ENCODE measurements around the gene ARG2. TPM values are rescaled to one million over a fixed set of nuclear protein-coding genes. Genes with fewer than 3 reads are reported as not detected.

ARG2 gene
- total and polyA plus RNA-seq, 2 donors (not counting 1 experiment from before 2014, with no cell fraction given): 0.33 to 1.8 TPM

DNA sequence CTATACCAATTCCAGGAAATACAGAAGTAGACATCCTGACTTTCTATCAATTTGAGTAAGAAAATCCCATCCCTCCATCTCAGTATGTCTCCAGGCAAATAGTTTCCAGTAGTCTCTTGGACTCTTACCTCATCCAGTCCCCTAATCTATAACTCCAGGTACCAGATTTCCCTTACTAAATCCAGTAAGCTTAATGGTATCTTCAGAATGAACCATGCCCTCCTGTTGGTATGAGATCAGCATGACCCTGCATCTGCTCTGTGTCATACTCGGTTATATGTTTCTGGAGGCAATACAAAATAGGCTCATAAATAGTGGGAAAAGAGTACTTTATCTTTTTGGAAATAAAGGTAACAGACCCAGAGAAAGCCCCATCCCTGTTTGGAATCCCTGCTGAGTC lies 38.1 kb upstream of the ARG2 start:
- Mint-ChIP-seq H3K4me3 (no peak overlapping the region), H3K9me3 (ENCODE audit: insufficient read depth) (no peaks in the 10 kb centered on the region), H3K27me3 (no peaks in the 10 kb centered on the region), H3K4me1 (peaks cover 6% of the 10 kb centered on the region), H3K27ac (no peak overlapping the region)
- intact Hi-C loops (cut with micrococcal nuclease): no loop called here
- H3K9me3 ChIP-seq (ENCODE audit: control extremely low read depth in 1 of 3, control insufficient read depth in 2 of 3, insufficient read depth in 1 of 3, low read length in 2 of 3): no peaks in the 10 kb centered on the region
- no peaks in the 10 kb centered on the region for H3K79me2 ChIP-seq (ENCODE audit: control insufficient read depth, insufficient read depth, low read length)
- no peak overlapping the region for H3K4me2 ChIP-seq (replicated peaks; ENCODE audit: low read depth, low read length, poor library complexity, severe bottlenecking)
- TF ChIP-seq, protein P1, sequence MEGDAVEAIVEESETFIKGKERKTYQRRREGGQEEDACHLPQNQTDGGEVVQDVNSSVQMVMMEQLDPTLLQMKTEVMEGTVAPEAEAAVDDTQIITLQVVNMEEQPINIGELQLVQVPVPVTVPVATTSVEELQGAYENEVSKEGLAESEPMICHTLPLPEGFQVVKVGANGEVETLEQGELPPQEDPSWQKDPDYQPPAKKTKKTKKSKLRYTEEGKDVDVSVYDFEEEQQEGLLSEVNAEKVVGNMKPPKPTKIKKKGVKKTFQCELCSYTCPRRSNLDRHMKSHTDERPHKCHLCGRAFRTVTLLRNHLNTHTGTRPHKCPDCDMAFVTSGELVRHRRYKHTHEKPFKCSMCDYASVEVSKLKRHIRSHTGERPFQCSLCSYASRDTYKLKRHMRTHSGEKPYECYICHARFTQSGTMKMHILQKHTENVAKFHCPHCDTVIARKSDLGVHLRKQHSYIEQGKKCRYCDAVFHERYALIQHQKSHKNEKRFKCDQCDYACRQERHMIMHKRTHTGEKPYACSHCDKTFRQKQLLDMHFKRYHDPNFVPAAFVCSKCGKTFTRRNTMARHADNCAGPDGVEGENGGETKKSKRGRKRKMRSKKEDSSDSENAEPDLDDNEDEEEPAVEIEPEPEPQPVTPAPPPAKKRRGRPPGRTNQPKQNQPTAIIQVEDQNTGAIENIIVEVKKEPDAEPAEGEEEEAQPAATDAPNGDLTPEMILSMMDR (IDR thresholded peaks at IDR 0.05): no peak
- no peak for TF ChIP-seq EZH2 (IDR thresholded peaks at IDR 0.05; ENCODE audit: borderline replicate concordance, insufficient read depth, low read depth, low read length, poor library complexity, severe bottlenecking)
- H3K27ac ChIP-seq (ENCODE audit: low read length in 2 of 2): no peak overlapping the region
- H2AFZ ChIP-seq (ENCODE audit: insufficient read depth, low read depth, low read length, poor library complexity, severe bottlenecking): no peak overlapping the region
- ChIA-PET POLR2A (no interaction called here), CTCF (interaction anchor here (0.7 to 24.8 kb wide), 10 partner anchors 10 to 257 kb away, joined by 3 to 863 read pairs (median 27); partner anchors contain the start of genes PIGH and RDH12)
- no peak overlapping the region for H3K4me3 ChIP-seq (ENCODE audit: control extremely low read depth in 1 of 5, extremely low read depth in 1 of 5, insufficient read depth in 1 of 5, low read depth in 2 of 5, low read length in 4 of 5)
- 83% methylated on average over 1 of the region's 1 CpG for WGBS (ENCODE audit: insufficient coverage)
- peaks cover 0 to 4% of the 10 kb centered on the region in 2 experiments for H3K36me3 ChIP-seq (replicated peaks in 1 of 2; ENCODE audit: control extremely low read depth in 1 of 2, control insufficient read depth in 1 of 2, extremely low read depth in 1 of 2, insufficient read depth in 2 of 2, low read length in 1 of 2)
- ATAC-seq (ENCODE audit: low read depth) (no peak), DNase-seq (no peak)
- H4K20me1 ChIP-seq (ENCODE audit: control insufficient read depth, insufficient read depth, low read length, poor library complexity, severe bottlenecking): no peaks in the 10 kb centered on the region
- H3K27me3 ChIP-seq (replicated peaks in 1 of 4; ENCODE audit: control extremely low read depth in 1 of 4, control insufficient read depth in 3 of 4, insufficient read depth in 4 of 4, low read length in 3 of 4): no peaks in the 10 kb centered on the region
- H3K9ac ChIP-seq (ENCODE audit: low read length): no peak overlapping the region
- H3K4me1 ChIP-seq (ENCODE audit: control insufficient read depth in 2 of 2, insufficient read depth in 2 of 2, low read length in 2 of 2): no peaks in the 10 kb centered on the region

GRCh38 chr14:67582061-67582460 lies 37.7 kb upstream of the ARG2 start:
- no peak overlapping the region for H3K4me2 ChIP-seq (replicated peaks; ENCODE audit: low read depth, low read length, poor library complexity, severe bottlenecking)
- H3K36me3 ChIP-seq (replicated peaks in 1 of 2; ENCODE audit: control extremely low read depth in 1 of 2, control insufficient read depth in 1 of 2, extremely low read depth in 1 of 2, insufficient read depth in 2 of 2, low read length in 1 of 2): peaks cover 0 to 4% of the 10 kb centered on the region in 2 experiments
- Mint-ChIP-seq H3K4me1 (peaks cover 6% of the 10 kb centered on the region), H3K4me3 (no peak overlapping the region), H3K27ac (no peak overlapping the region), H3K9me3 (ENCODE audit: insufficient read depth) (no peaks in the 10 kb centered on the region), H3K27me3 (no peaks in the 10 kb centered on the region)
- H3K4me1 ChIP-seq (ENCODE audit: control insufficient read depth in 2 of 2, insufficient read depth in 2 of 2, low read length in 2 of 2): no peaks in the 10 kb centered on the region
- POLR2A ChIA-PET: no interaction called here
- no peak overlapping the region for H3K9ac ChIP-seq (ENCODE audit: low read length)
- H3K27ac ChIP-seq (ENCODE audit: low read length in 2 of 2): no peak overlapping the region
- intact Hi-C loops (cut with micrococcal nuclease): no loop called here
- no peak overlapping the region for H2AFZ ChIP-seq (ENCODE audit: insufficient read depth, low read depth, low read length, poor library complexity, severe bottlenecking)
- ATAC-seq (ENCODE audit: low read depth) (no peak), DNase-seq (no peak)
- H3K27me3 ChIP-seq (replicated peaks in 1 of 4; ENCODE audit: control extremely low read depth in 1 of 4, control insufficient read depth in 3 of 4, insufficient read depth in 4 of 4, low read length in 3 of 4): no peaks in the 10 kb centered on the region
- WGBS (ENCODE audit: insufficient coverage): 78% methylated on average over 4 of the region's 7 CpGs
- H3K9me3 ChIP-seq (ENCODE audit: control extremely low read depth in 1 of 3, control insufficient read depth in 2 of 3, insufficient read depth in 1 of 3, low read length in 2 of 3): no peaks in the 10 kb centered on the region
- no peaks in the 10 kb centered on the region for H3K79me2 ChIP-seq (ENCODE audit: control insufficient read depth, insufficient read depth, low read length)
- no peak overlapping the region for H3K4me3 ChIP-seq (ENCODE audit: control extremely low read depth in 1 of 5, extremely low read depth in 1 of 5, insufficient read depth in 1 of 5, low read depth in 2 of 5, low read length in 4 of 5)
- TF ChIP-seq EZH2 (IDR thresholded peaks at IDR 0.05; ENCODE audit: borderline replicate concordance, insufficient read depth, low read depth, low read length, poor library complexity, severe bottlenecking): no peak
- TF ChIP-seq, protein P1 (IDR thresholded peaks at IDR 0.05): no peak
- CTCF ChIA-PET: interaction anchor here (0.7 to 24.8 kb wide), 10 partner anchors 10 to 257 kb away, joined by 3 to 863 read pairs (median 26); partner anchors contain the start of genes PIGH and RDH12
- H4K20me1 ChIP-seq (ENCODE audit: control insufficient read depth, insufficient read depth, low read length, poor library complexity, severe bottlenecking): no peaks in the 10 kb centered on the region

All from B cell (primary cell).